ENCODE data around the gene CFAP299.

GRCh38 chr4:80336582-80336981, 1.1 kb downstream of the CFAP299 start:
- TF ChIP-seq CTCF (IDR thresholded peaks at IDR 0.05) (no peak), EZH2 (IDR thresholded peaks at IDR 0.05; ENCODE audit: borderline replicate concordance, insufficient read depth, low read depth, low read length, poor library complexity, severe bottlenecking) (no peak)
